ENCODE data around the gene LUM. TPM values are rescaled to one million over a fixed set of nuclear protein-coding genes. Genes with fewer than 3 reads are reported as not detected.

The LUM gene
- total RNA-seq, 1 experiment from 2014 or later = not detected

DNA sequence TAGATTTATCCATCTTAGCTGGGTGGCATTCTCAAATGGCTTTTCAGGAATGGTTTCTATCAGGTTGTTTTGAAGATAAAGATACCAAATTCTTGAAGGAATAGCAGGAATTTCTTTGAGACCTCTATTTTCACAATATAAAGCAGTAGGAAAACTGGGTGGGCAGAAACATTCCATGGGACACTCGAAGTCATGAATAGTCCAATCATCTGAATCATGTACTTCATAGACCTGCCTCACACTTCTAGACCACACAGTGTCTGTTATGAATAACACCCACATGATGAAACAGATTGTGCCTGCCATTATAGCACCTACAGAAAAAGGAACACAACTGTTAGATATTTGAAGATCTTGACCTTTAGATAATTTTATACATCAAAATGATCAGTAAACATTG lies 55.3 kb downstream of the LUM start:
- no peaks in the 10 kb centered on the region for H4K20me1 ChIP-seq (ENCODE audit: control insufficient read depth, insufficient read depth, insufficient read length)
- H3T11ph ChIP-seq (ENCODE audit: low read length) = no peak overlapping the region
- H2BK12ac ChIP-seq (ENCODE audit: insufficient read length, low read depth, low read length) = no peak overlapping the region
- Mint-ChIP-seq H3K4me3 (no peak overlapping the region), H3K36me3 (ENCODE audit: insufficient read depth in 1 of 3, low read depth in 3 of 3) (no peaks in the 10 kb centered on the region), H3K4me1 (no peaks in the 10 kb centered on the region), H3K27ac (no peak overlapping the region), H3K27me3 (ENCODE audit: low read depth) (no peaks in the 10 kb centered on the region), H3K9me3 (no peaks in the 10 kb centered on the region)
- H3K79me1 ChIP-seq (ENCODE audit: insufficient read depth, low read depth, low read length, poor library complexity, severe bottlenecking) = no peaks in the 10 kb centered on the region
- H3K9me3 ChIP-seq (ENCODE audit: control insufficient read depth, low read depth, low read length) = no peaks in the 10 kb centered on the region
- no peak overlapping the region for H4K91ac ChIP-seq (ENCODE audit: insufficient read length, low read depth, low read length)
- H4K8ac ChIP-seq (replicated peaks; ENCODE audit: insufficient read length, low read depth, low read length) = no peak overlapping the region
- H3K14ac ChIP-seq (ENCODE audit: insufficient read depth, low read length) = no peak overlapping the region
- TF ChIP-seq CTCF (conservative IDR thresholded peaks at IDR 0.05) = no peak
- H2AK5ac ChIP-seq (ENCODE audit: insufficient read length, low read length) = no peak overlapping the region
- no peak overlapping the region for H3K27ac ChIP-seq (ENCODE audit: insufficient read length, low read depth, low read length)
- DNase-seq = no peak
- no peaks in the 10 kb centered on the region for H3K79me2 ChIP-seq (ENCODE audit: insufficient read depth, low read length)
- no peaks in the 10 kb centered on the region for H3K4me1 ChIP-seq (ENCODE audit: insufficient read depth, low read length)
- no peaks in the 10 kb centered on the region for H3K27me3 ChIP-seq (ENCODE audit: insufficient read depth, low read length)
- no peak overlapping the region for H2BK15ac ChIP-seq (ENCODE audit: low read depth, low read length)
- H3K56ac ChIP-seq (ENCODE audit: insufficient read length, low read depth, low read length) = no peak overlapping the region
- H3K23ac ChIP-seq (ENCODE audit: insufficient read length, low read depth, low read length) = no peak overlapping the region
- no peak overlapping the region for H3K4me2 ChIP-seq (ENCODE audit: insufficient read depth, insufficient read length, low read length)
- no peak overlapping the region for H3K9ac ChIP-seq (ENCODE audit: extremely low read depth, insufficient read length, low read length)
- WGBS (ENCODE audit: extremely low coverage, insufficient read length, low lambda C conversion rate) = no CpG with 5 or more reads among the region's 1 CpG
- no peaks in the 10 kb centered on the region for H3K23me2 ChIP-seq (ENCODE audit: insufficient read length, low read depth, low read length, poor library complexity, severe bottlenecking)
- no peak overlapping the region for H2BK20ac ChIP-seq (ENCODE audit: low read depth, low read length, poor library complexity, severe bottlenecking)
- H2BK5ac ChIP-seq (ENCODE audit: insufficient read length, low read length) = no peak overlapping the region
- H3K18ac ChIP-seq (ENCODE audit: insufficient read length, low read depth, low read length) = no peak overlapping the region
- no peak overlapping the region for H2AFZ ChIP-seq (ENCODE audit: low read length)
- H3K4ac ChIP-seq (ENCODE audit: low read depth, low read length) = no peak overlapping the region
- H2BK120ac ChIP-seq (ENCODE audit: low read depth, low read length, poor library complexity, severe bottlenecking) = no peak overlapping the region
- no peak overlapping the region for H4K5ac ChIP-seq (ENCODE audit: insufficient read length, low read depth, low read length)

Measured in H9 (cell line).